Testis (tissue), 3 donors: ENCODE results near the gene ZNF473. TPM values are rescaled to one million over a fixed set of nuclear protein-coding genes. Genes with fewer than 3 reads are reported as not detected.

Source experiments
- DNase-seq: peaks from one replicate; pipeline ENCODE4 v3.0.0-alpha.2; 2019
- H3K27ac ChIP-seq, 2 donors: fragments of 200-600 bp; sonication (generic); one replicate each; pipeline ENCODE4 v1.5.1; 2019
- H3K27me3 ChIP-seq: fragments of 200-600 bp; sonication (generic); one replicate; pipeline ENCODE4 v1.5.1; 2019
- H3K36me3 ChIP-seq: fragments of 200-600 bp; sonication (generic); one replicate; pipeline ENCODE4 v1.5.1; 2017; ENCODE audit warnings: low read depth; ENCODE audit errors: missing control alignments
- H3K4me1 ChIP-seq: fragments of 200-600 bp; sonication (generic); one replicate; pipeline ENCODE4 v1.5.1; 2019
- H3K4me3 ChIP-seq, 2 donors: fragments of 200-600 bp; sonication (generic); one replicate each; pipeline ENCODE4 v1.5.1; 2017 to 2019
- H3K9me3 ChIP-seq: fragments of 200-600 bp; sonication (generic); one replicate; pipeline ENCODE4 v1.5.1; 2017
- CTCF ChIP-seq, 3 experiments: fragments of 450-650 bp in 2 of 3; fragments of 200-600 bp in 1 of 3; sonication (generic) in 1 of 3; IDR thresholded peaks; one replicate each; pipeline ENCODE4 v1.5.1; 2016 to 2019; ENCODE audit warnings: antibody characterized with exemption in 3 of 3, mild to moderate bottlenecking in 2 of 3, moderate library complexity in 1 of 3
- POLR2A ChIP-seq: fragments of 450-650 bp; IDR thresholded peaks from one replicate; pipeline ENCODE4 v1.6.1; 2017; ENCODE audit warnings: antibody characterized with exemption, mild to moderate bottlenecking, moderate library complexity
- WGBS, 2 donors: methylation state at CpG; one replicate each; pipeline ENCODE4 v1.1.5; 2018; 5-methylcytosine and 5-hydroxymethylcytosine counted together
- intact Hi-C: fragments of 100-400 bp; cut with DNase I; formaldehyde crosslinking; loops from one replicate; pipeline ENCODE4 v1.15.1; 2023; ENCODE audit warnings: low total_unique reads
- polyA plus RNA-seq: library from polyadenylated mRNA; stranded (reverse); fragments of 350-450 nt; fragmentation: Illumina TruSeq; extraction: RNeasy Lipid Tissue Mini Kit (QIAGEN cat#74804); gene quantifications from one replicate; pipeline ENCODE4 v1.2.3, GENCODE V29; 2014; ENCODE audit warnings: low read depth, low replicate concordance; ENCODE audit not compliant: insufficient read depth
- total RNA-seq, 2 donors: library from RNA; depleted of rRNA; stranded (reverse); fragments of >200 nt; gene quantifications; one replicate each; pipeline ENCODE4 v1.2.3, GENCODE V29; 2016

ZNF473 gene
- total and polyA plus RNA-seq, 3 donors from 2014 or later = 77.7 to 106 (median 92.8) TPM

- Histone ChIP-seq H3K36me3 (no peaks in the 10 kb centered on the region), H3K4me1 (no peaks in the 10 kb centered on the region), H3K9me3 (no peaks in the 10 kb centered on the region), H3K27ac (no peak overlapping the region), H3K4me3 (no peak overlapping the region), H3K27me3 (no peaks in the 10 kb centered on the region)
- intact Hi-C loops = no loop called here
- DNase-seq = no peak
- WGBS, 2 donors = 48 to 68% methylated on average over 11 of the region's 11 CpGs
- TF ChIP-seq POLR2A (no peak), CTCF (IDR thresholded peaks at IDR 0.05) (no peak)
Observed at GRCh38 chr19:49978324-49978723, 47.5 kb upstream of the ZNF473 start.

GRCh38 chr19:49981603-49982593 is 43.9 kb upstream of the ZNF473 start:
- no peak for DNase-seq
- Histone ChIP-seq H3K4me3 (no peak overlapping the region), H3K4me1 (no peaks in the 10 kb centered on the region), H3K27me3 (no peaks in the 10 kb centered on the region), H3K27ac (no peak overlapping the region), H3K36me3 (no peaks in the 10 kb centered on the region), H3K9me3 (no peaks in the 10 kb centered on the region)
- 84 to 88% methylated on average over 21 of the region's 21 CpGs for WGBS, 2 donors
- TF ChIP-seq CTCF (IDR thresholded peaks at IDR 0.05) = no peak
- no peak for TF ChIP-seq POLR2A
- intact Hi-C loops = loop anchor here (5.0 kb wide), 1 partner anchor 40 kb away; no protein-coding TSS in a partner anchor

- H3K27me3 ChIP-seq = no peaks in the 10 kb centered on the region
- peak; percentile 82 for DNase-seq
- no peak for TF ChIP-seq POLR2A
- peak; percentile 86 to 92 (median 91) for TF ChIP-seq CTCF (IDR thresholded peaks at IDR 0.05)
- H3K9me3 ChIP-seq = no peaks in the 10 kb centered on the region
- H3K36me3 ChIP-seq = no peaks in the 10 kb centered on the region
- H3K27ac ChIP-seq = no peak overlapping the region
- intact Hi-C loops = loop anchor here (5.0 kb wide), 1 partner anchor 41 kb away; no protein-coding TSS in a partner anchor
- no peaks in the 10 kb centered on the region for H3K4me1 ChIP-seq
- WGBS, 2 donors = 49 to 60% methylated on average over 10 of the region's 10 CpGs
- H3K4me3 ChIP-seq = no peak overlapping the region
Observed at GRCh38 chr19:49983645-49984229, 42.1 kb upstream of the ZNF473 start.

- Histone ChIP-seq H3K27ac (no peak overlapping the region), H3K9me3 (no peaks in the 10 kb centered on the region), H3K27me3 (no peaks in the 10 kb centered on the region), H3K4me3 (no peak overlapping the region), H3K4me1 (no peaks in the 10 kb centered on the region), H3K36me3 (no peaks in the 10 kb centered on the region)
- DNase-seq = no peak
- TF ChIP-seq CTCF (IDR thresholded peaks at IDR 0.05) (no peak), POLR2A (no peak)
- WGBS, 2 donors = 90 to 94% methylated on average over 11 of the region's 11 CpGs
- intact Hi-C loops = loop anchor here (5.0 kb wide), 1 partner anchor 42 kb away; no protein-coding TSS in a partner anchor
Observed at GRCh38 chr19:49984491-49984890, 41.3 kb upstream of the ZNF473 start.
